GM13976 (cell line): Measurements from ENCODE around the gene CCNT2.

Source experiments
- DNase-seq: peaks from one replicate; pipeline ENCODE4 v3.0.0; 2012; ENCODE audit warnings: low spot score
- in situ Hi-C: fragments of 300-500 bp; cut with MboI; formaldehyde crosslinking; loops from one replicate; pipeline ENCODE4 v1.12.0; 2022; ENCODE audit warnings: low sequenced_read_pairs, mixed read lengths, inconsistent platforms; ENCODE audit not compliant: unreplicated experiment
- TF ChIP-seq, protein P1 (sequence below): IDR thresholded peaks from 2 replicates; pipeline ENCODE4 v1.5.1; 2012; ENCODE audit warnings: borderline replicate concordance, mild to moderate bottlenecking; ENCODE audit not compliant: insufficient read depth; ENCODE audit errors: extremely low read depth, missing control alignments, control extremely low read depth

The CCNT2 gene

DNA sequence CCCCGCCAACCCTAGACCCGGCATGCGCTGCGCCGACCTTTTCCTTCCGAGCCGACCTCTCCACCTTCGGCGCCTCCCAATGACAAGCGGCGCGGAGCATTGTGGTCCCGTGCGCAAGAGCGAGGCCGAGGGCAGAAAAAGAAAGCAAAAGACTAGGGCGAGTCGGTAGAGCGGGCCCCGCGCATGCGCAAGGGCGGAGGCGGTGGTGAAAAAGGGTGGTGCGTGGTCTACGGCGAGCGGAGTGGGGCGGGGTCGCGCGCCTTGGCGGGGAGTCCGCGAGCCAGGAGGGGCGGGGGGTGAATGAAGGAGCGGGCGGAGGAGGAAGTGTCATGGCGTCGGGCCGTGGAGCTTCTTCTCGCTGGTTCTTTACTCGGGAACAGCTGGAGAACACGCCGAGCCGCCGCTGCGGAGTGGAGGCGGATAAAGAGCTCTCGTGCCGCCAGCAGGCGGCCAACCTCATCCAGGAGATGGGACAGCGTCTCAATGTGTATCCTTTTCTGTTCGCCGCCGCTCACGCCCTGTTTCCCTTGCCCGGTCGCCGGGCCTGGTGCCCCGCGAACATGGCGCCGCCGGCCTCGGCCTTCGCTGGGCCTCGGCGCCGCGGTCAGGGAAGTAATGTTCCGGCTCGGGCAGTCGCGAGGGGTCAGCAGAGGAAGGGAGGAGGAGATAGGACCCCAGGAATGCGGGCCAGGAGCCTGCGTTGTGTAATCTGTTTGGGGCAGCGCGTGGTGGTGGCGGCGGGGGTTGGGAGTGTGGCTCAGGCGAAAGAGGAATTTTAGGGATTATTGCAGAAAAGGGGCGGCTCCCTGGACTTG is at the start of gene CCNT2:
Gene CCNT2, plus strand, starts transcription at position 297 of the 815 bp plus-strand sequence. Its CDS starts 33 bp downstream, at position 330.
- TF ChIP-seq, protein P1, sequence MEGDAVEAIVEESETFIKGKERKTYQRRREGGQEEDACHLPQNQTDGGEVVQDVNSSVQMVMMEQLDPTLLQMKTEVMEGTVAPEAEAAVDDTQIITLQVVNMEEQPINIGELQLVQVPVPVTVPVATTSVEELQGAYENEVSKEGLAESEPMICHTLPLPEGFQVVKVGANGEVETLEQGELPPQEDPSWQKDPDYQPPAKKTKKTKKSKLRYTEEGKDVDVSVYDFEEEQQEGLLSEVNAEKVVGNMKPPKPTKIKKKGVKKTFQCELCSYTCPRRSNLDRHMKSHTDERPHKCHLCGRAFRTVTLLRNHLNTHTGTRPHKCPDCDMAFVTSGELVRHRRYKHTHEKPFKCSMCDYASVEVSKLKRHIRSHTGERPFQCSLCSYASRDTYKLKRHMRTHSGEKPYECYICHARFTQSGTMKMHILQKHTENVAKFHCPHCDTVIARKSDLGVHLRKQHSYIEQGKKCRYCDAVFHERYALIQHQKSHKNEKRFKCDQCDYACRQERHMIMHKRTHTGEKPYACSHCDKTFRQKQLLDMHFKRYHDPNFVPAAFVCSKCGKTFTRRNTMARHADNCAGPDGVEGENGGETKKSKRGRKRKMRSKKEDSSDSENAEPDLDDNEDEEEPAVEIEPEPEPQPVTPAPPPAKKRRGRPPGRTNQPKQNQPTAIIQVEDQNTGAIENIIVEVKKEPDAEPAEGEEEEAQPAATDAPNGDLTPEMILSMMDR, result no peak
- DNase-seq, result peak; percentile 98
- in situ Hi-C loops, result no loop called here

DNA sequence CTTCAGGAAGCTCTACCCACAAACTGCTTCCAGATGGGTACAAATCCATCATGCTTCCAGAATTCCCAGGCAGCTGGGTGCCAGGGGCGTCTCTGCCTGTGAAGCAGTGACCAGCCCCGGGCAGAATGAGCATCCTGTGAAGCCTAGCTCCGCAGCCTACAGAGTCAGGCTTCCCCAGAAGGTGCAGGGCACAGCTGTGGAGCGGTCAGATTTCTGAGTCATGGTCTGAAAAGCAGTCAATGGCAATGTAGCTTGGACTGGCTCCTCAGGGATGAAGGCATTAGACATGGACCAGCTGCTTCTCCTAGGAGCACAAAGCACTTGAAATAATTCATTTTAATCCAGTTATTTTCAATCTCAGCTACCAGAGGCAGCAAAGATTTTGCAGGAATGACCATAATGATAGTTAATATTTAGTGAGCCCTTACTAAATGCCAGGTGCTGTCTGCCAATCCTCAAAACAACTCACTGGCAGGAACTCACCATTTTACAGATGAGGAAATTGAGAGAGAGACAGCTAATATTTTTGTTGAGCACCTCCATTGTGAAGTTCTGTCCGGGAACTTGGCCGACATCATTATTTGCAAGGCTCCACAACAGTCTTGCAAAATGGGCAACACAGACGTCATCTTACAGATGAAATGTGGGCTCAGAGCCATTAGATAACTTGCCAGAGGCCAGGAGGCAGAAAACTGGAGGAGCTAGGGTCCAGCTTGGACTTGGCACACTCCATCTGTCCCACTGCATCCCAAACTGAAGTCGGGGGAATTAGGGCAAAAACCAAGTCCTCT is 48.5 kb upstream of the CCNT2 start:
- in situ Hi-C loops, result no loop called here
- no peak for DNase-seq
- TF ChIP-seq, protein P1, result no peak

DNA sequence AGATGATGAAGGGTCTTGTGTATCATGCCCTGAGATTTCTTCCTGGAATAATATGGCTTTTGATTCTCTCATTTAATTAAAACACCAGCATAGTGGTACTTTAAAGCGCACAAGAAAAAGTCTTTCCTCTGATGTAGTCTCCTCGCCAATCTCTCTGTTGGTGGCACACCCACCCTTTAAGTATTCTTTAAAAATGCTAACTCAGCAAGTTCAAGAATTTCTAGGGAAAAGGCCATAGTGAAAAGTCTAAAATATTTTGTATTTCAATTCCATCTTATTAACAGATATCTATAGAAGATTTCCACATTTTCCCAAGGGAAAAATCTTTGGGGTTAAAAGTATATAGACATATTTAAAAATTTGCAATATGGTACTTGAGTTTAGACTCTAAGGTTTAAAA is 45.5 kb upstream of the CCNT2 start:
- no peak for DNase-seq
- TF ChIP-seq, protein P1, result no peak
- in situ Hi-C loops, result no loop called here

DNA sequence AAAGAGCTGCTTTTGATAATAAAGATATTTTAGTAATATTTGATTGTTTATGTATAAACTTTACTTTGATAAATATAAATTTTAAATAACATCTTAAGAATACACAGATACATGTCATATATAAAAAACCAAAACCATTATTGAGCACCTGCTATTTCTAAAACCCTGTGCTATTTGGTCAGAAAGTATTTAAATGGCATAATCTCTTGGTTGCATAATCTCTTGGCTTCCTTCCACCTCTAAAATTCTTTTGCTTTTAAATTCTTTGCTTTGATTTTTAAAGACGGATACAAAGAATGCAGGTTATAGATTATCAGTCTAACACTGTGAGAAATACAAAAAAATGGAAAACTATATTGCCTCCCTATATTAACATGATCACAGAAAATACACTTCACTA is 43.3 kb upstream of the CCNT2 start:
- no peak for DNase-seq
- in situ Hi-C loops, result no loop called here
- TF ChIP-seq, protein P1, result no peak

DNA sequence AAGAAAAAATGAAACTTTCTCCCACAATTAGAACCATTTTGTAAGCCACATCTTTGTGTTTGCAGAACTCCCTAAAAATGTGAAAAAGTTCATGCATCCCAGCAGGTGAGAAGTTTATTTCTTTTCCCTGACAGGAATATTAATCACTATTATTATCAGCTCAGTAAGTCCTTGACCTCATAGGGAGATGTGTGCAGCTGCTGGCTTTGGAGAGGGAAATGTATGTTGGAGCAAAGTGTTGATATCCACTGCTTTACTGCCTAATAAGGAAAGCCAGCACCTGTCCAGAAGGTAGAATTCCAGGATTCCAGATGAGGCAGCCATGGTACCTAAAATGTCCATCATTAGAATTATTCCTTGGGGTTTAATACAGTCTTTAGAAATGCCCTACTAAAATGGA is 35.8 kb upstream of the CCNT2 start:
- no peak for DNase-seq
- in situ Hi-C loops, result no loop called here
- TF ChIP-seq, protein P1, result no peak

DNA sequence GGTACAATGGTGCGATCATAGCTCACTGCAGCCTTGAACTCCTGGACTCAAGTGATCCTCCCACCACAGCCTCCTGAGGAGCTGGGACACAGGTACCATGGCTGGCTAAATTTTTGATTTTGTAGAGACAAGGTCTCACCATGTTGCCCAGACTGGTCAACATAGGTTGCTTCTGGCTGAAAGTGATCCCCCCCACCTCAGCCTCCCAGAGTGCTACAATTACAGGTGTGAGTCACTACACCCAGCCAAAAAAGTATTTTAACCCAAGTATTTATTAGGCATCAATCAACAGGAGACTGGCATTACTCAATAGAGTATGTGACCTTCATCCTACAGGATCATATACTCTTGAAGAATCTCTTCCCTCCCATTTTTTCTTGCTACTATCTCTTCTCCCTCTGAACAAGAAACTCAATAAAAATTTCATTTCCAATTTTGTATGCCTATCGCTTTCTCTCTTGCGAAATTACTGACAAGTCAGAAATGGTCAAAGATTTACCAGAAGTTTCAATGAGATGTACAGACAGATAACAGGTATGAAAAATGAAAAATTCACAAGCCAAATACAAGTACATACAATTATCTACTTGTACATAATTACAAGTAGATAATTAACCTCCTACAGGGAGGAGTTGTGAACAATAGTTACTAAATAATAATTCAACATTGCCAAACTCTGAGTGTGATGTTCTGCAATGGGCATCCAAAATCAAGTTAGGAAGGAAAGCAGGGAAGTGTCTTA is 34.9 kb upstream of the CCNT2 start:
- in situ Hi-C loops, result no loop called here
- DNase-seq, result no peak
- TF ChIP-seq, protein P1, result no peak
